Left kidney (tissue), 2 donors: Measurements from ENCODE around the gene TBC1D10A. TPM values are rescaled to one million over a fixed set of nuclear protein-coding genes. Genes with fewer than 3 reads are reported as not detected.

Experiments used
- DNase-seq: peaks from one replicate; pipeline ENCODE4 v3.0.0-alpha.2; 2013
- polyA plus RNA-seq: library from polyadenylated mRNA; unstranded; fragments of 120-200 nt; gene quantifications from one replicate; pipeline ENCODE4 v1.2.1, GENCODE V29; 2013; ENCODE audit not compliant: insufficient read length

The TBC1D10A gene
- polyA plus RNA-seq, 1 donor, result 12.9 TPM

DNA sequence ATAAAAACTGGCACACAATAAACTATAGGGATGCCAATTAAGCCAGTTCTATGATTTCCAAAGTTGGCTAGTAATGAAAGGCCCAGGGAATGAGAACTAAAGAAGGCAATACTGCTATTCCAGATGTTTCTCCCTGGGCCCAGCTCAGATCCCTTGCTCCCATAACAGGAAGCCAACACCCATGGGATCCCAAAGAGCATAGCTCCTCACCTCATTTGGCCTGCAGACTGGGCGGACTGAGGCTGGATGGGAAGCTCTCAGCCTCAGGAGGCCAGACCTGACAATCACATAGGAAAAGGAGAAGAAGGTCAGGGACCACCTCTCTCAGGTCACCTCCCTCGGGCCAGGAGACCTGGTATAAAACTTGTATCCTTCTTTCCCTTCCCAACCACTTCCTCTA is 5.3 kb downstream of the TBC1D10A start:
- no peak for DNase-seq

DNA sequence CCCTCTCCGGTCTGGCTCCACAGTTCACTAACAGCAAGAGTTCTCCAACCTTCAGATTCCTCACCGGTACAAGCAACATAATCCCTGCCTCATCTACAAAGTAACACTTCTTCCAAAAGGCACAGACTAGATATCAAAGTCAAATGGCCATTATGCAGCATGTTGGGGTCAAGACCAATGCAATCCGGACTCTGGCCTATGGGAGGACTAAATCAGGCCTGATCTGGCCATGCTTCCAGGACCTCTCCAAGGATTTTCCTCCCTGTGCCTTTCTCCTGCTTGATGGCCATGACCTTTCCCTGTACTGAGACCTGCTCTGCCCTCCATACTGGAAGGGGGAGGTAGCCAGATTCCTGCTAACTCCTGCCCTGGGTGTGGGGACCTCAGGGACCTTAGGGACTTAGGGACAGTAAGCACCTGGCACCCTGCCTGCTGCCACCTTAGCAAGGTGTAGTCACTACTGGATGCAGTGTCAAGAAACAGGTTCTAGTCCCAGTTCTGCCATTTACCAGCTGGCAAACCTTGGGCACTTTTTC is 6.7 kb downstream of the TBC1D10A start:
- no peak for DNase-seq

DNA sequence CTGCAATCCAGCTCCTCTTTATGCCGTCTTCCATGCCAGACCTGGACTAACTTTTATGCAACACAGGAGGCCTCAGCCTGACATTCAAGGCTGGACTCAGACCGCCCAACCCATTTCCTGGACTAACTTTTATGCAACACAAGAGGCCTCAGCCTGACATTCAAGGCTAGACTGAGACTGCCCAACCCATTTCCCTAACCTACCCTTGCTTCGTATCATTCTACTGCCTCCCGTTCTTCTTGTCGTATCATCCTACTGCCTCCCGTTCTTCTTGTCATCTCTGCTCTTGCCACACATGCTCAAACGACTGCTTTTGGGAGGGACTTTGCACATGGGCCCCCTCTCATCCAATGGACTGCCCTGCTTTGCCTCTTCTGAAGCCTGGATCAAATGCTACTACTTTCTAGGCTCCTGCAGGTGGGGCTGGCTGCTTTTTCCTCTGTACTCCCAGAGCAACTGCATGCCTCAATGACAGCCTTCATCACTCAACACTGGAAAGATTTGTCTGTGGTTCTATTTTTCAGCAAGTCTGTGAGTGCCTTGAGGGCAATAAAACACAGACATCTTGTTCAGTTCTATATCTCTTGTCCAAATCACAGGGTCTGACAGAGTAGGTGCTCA is 7.8 kb downstream of the TBC1D10A start:
- no peak for DNase-seq

DNA sequence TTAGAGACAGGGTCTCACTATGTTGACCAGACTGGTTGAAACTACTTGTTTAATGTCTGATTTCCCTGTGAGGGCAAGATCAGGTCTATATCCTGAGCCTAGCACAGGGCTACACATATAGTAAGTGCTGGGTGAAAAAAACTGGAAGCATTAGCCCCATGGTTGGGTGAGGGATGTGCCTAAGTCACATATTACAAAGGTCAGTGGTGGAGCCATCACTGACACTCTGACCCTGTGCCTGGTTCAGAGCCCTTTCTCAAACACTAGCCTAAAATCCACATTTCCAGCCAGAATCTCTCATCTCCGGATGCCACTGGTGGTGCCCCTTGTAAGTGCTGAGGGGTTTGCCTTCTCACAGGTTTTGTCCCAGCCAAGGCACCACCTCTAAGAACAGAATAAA is 9.0 kb downstream of the TBC1D10A start:
- DNase-seq, result no peak

DNA sequence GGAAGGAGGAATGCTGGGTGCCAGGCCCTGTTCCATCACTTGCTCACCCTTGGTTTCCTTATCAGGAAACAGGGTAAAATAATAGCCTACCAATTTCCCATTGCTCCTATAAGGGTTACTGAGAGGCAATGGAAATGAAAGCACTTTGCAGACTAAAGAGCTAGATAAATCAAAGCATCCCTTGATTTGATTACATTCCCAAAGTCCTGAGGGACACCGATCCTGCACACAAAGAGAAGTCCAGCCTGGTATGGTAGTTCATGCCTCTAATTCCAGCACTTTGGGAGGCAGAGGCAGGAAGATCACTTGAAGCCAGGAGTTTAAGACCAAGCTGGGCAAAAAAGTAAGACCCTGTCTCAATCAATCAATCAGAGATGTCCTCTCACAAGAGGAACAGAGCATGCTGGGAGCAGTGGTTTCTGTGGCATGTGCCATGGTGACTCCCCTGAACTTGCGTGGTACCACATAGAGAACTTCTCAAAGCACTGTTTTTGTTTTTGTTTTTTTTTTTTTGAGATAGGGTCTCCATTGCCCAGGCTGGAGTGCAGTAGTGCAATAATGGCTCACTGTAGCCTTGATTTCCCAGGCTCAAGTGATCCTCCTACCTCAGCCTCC is 10.7 kb downstream of the TBC1D10A start:
- no peak for DNase-seq

DNA sequence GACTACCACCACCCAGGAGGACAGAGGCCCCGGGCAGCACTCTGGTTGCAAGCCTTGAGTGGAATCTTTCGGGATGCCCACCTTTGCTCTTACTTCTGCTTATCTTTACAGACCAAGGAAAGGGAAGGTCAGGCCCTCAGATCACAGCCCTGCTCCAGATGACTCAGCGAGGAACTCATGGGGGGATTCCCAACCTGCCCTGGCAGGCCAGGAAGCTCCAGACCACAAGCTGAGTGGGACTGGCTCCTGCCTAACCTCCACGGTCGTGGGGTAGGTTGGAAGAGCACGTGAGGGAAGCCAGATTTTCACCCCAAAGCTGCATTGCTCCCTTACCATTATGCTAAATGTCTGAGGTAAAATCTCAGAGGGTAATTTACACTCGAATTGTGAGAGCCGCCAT is 11.8 kb downstream of the TBC1D10A start:
- DNase-seq, result no peak

DNA sequence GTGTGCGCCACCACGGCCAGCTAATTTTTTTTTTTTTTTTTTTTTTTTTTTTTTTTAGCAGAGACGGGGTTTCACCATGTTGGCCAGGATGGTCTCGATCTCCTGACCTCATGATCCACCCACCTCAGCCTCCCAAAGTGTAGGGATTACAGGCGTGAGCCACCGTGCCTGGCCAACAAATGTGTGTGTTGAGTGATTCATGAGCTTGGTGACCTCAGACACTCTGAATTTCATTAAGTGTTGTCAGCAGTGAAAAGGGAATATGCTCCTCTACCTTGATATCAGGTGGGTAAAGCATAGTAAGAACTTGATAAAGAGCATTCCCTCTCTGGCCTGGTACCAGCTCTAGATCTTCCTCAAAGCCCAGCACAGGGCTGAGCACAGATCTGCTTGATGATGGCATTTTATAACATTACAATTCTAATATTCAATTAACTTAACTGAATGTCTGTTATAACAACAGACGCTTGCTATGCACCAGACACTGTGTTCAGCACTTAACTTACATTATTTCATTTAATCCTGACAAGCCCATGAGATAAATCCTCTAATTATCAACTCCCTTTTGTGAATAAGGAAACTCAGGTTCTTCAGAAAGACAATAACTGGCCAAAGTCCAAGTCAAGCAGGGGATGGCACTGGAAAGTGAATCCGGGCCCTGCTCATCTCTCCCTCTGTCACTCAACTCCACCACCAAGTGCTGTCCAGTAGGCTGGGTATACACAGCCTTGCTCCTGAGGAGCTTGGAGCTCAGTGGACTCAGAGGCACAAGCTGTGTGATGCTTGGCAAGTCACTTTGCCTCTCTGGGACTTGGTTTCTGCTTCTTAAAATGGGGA is 13.0 kb downstream of the TBC1D10A start:
- DNase-seq, result no peak

DNA sequence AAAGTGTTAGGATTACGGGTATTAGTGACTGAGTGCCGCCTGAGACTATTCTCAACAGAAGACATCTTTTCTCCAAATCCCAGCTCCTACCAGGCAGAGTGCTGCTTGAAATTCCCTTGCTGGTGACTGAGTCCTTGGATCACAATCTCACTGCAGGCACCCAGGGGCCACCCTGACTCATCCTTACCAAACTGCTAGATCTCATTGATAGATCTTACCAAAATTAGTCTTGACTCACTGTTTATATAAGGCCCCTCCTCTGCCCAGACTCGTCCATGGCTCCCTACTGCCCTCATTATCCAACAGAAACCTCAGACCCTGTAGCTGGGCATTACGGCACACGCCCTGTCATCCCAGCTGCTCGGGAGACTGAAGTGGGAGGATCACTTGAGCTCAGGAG is 14.7 kb downstream of the TBC1D10A start:
- DNase-seq, result no peak

DNA sequence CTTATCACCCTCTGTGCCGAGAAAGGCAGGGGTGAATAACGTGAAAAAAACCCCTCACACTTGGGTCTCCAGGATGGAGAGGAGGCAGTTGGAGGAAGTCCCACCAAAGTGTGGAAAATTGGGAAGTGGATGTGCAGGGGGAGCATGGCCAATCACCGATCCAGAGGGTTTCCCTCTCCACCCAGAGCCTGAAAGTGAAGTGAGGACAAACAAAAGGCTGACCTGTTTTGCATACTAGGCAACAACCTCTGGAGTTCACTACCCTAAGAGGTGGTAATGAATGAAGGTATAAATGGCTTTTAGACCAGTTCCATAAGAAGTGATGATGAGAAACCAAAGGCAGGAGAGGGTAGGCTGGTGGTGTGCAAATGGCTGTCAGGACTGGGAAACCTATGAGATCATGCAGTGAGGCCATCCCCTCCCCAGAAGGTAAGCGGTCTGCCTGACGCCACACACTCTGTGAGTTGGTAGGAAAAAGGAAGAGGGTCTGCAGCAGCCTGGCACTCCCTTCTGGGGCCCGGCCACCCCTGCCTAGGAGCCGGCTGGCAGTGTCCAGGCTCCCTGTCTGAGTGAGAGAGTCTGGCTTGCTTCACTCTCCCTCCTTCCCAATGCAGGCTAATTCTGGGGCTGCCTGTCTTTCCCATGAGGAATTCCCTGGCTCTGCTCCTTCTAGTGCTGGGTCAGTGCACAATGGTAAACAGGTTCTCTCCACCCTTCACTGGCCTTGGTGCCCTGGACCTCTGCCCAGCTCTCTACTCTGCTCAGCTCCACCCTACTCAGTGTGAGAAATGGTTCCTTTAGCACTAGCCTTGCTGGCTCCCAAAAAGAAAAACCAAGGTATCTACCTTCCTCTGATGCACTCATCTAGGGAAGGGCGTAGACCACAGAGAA is 15.6 kb downstream of the TBC1D10A start:
- DNase-seq, result no peak

DNA sequence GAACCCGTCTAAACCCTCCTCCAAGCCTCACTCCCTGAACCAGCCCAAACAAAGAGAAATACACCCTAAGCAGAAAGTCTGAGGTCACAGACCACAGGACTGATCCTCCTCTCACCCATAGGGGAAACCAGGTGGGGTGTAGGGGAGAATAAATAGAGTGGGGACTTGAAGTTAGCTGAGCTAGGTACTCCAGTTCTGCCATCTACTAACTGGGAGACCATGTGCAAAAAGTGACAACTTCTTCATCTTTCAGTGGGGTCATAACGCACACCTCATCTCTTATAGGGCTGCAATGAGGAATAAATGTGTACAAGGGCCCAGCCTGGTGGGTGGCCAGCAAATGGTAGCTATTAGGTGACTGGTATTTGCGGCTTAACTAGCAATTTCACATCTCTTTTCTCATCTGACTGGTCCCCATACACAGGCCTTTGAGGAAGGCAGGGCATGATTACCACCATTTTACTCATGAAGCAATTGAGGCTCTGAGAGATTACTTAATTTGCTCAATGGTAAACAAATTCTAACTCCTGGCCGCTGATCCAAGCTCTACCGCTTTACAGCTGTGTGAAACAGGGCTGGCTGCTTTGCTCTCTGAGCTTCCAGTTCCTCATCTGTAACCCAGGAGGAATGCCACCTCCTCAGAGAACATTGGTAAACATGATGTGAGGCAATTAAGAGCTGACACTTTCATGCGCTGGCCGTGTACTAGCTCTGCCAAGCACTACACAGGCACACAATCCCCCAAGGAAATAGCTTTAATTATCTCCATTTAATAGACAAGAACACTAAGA is 16.6 kb downstream of the TBC1D10A start:
- DNase-seq, result no peak

DNA sequence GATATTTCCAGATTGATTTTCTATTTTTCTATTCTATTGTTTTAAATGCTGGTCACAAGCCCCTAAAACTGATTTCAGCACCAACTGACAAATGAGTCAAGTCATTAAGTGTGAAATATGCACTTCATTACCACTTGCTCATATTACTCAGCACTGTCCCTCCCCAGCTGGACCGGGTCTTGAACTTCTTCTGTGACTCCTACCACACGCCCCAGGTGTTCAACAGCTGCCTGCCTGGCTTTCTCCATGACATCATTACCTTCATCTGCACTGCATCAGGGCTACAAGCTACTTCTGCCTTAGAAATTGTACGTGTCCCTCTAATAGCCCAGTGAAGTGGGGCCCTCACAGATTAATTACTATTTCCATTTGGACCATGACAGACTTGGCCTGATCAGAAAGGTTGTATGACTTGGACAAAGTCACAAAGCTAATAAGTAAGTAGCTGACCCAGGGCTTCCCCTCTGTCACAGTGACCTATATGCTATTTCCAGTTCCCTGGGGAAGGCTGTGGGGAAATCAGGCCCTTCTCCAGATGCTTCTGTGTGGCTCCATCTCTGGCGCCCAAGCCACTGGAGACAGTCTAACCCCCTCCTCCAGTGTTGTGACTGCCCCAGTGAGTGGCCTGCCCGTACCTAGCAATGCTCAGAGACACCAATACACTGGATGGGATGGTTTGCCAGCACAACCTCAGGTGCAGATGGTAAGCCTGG is 18.1 kb downstream of the TBC1D10A start:
- no peak for DNase-seq

DNA sequence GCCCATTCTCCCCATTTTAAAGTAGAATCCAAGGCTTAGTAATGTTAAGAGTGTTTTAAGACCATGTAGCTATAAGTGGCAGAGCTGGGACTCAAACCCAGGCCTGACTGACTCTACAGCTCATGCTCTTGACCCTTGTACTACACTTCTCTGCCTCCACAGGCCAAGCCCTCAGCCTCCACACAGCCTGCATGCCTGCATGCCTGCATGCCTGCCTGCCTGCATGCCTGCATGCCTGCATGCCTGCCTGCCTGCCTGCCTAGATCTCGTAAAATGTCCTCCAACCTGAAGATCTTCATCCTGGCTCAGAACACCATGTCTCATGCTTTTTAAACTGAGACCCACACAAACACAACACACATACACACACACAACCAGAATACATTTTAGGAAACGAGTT is 18.6 kb downstream of the TBC1D10A start:
- no peak for DNase-seq

DNA sequence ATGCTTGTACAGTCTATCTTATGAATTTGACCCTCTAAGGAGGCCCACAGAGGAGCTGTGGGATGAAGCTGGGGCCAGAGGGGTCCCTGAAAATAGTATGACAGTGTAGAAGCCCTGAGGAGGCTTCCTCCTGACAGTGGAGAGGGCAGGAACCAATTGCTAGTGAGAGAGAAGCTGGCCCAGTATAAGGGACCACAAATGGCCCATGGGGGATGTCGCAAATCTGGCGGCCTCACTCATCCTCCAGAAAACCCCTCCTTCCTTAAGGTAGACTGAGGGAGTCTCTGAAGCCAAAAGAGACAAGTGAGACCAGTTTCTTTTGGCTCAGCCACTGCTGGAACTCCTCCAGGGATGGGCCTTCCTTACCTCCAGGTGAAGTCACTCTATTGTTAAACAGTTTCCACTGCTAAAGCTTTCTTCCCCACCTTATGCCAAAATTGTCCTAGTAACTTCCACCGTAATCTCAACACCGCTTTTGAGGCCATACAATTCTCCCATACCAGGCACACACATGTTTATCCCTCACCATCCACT is 19.6 kb downstream of the TBC1D10A start:
- no peak for DNase-seq

DNA sequence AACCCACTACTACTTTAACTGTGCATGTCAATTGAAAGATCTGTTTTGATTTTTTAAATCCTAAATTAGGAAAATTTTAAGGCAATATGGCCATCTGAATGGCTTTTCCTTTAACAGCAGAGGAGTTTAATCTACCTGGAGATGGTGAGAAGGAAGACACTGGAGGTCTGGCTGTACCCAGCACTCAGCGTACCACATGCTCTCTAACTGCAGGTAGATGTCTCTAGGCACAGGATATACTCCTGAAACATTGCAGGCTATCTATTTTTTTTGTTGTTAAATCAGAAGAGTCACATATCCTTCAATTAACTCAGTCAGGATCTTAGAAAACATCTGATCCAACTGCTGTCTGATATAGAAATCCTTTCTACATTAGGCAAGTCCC is 20.1 kb downstream of the TBC1D10A start:
- DNase-seq, result no peak

DNA sequence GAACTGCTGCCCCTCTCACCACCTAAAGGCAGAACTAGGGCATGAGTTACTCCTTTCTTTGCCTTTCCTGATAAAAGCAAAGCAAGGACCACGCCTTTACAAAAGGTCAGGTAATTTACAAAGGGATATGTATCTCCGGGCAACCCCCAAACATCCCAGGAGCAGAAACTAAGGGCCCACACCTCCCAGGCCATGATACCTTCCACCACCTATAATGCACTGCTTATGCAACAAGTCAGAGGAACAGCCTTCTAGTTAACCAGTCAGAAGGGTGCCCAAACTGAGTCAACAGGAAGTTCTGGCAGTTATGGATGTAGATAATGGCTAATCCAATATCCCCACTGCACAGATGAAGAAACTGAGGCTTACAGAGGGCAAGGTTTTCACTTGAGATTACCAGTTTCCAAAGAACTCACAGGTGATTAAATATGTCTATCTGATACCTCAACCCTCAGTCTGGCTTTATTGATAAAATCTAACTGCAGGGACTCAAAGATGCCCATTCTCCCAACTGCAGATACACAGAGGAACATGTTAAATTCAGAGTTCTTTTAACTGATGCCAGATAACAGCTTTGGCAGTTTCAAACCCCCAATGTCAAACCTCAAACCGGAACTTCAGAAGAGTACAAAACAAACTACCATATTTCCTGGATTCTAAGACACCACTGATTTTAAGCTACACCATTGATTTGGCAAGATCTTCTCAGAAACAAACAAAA is 20.7 kb downstream of the TBC1D10A start:
- DNase-seq, result no peak

DNA sequence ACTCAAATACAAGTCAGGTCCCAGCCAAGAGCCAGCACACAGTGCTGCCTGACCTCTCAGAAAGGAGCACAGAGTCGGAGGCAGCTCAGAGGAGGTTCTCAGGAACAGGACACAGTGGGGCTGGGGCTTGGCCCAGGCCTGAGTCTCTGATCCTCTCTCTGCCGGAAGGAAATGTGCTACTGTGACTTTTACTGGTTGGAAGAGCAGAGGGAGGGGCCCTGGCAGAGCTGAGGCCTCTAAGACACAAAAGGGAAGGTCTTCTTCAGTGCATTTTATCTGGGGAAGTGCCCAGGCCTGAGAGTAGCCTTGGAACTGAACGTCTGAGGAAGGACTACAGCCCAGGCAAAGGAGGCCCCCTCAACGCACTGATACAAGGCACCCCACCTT is 21.2 kb downstream of the TBC1D10A start:
- no peak for DNase-seq

DNA sequence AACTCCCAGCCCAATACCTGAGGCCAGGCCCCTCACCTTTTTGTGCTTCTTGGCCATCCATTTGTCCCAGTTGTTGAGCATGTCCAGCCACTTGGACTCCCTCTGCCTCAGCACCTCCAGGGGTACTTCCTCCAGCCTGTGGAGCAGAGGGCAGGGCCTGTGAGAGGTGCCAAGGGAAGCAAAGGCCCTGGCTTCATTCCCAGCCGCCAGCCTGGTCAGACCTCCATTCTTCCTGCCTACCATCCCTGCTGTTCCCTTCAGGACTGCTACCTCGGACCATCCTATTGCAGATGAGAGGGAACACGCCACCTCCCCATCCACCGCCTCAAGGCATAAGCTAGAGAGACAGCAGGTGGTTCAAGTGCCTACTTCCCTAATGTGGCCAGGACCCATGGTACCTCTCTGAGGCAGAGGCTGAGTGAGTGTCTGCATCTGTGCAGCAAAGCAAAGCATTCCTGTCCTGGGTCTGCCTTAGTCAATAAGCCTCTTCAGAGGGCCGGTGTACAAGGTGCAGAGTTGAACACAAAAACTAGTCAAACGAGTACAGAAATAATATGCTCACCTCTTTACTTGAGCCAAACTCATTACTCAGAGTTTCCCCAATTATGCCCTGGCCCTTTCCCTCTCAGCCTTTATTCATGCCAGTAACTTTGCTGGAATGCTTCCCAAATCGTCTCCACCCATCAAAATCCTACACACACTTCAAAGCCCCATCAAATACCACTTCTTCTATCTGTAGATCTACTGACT is 22.1 kb downstream of the TBC1D10A start:
- DNase-seq, result no peak

DNA sequence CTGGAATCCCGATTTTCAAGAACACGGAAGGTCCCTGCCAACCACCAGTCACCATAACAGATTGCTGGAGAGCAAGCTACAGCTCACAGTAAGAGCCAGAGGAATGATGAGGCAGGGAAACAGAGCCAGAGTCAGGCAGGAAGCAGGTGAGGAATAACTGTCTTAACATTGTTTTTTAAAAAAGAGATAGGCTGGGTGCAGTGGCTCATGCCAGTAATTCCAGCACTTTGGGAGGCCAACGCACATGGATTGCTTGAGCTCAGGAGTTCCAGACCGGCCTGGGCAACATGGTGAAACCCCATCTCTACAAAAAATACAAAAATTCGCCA is 24.0 kb downstream of the TBC1D10A start:
- no peak for DNase-seq
